Stomach (tissue), 9 donors: ENCODE data around the gene RELL2. TPM values are rescaled to one million over a fixed set of nuclear protein-coding genes. Genes with fewer than 3 reads are reported as not detected.

Source experiments
- DNase-seq, 2 donors: peaks; one replicate each; pipeline versions ENCODE4 v3.0.0 to v3.0.0-alpha.2; 2013 to 2019
- H3K27ac ChIP-seq, 5 donors: fragments of 200-600 bp in 4 of 5; sonication (generic) in 4 of 5; one replicate each; pipeline ENCODE4 v1.5.1; 2013 to 2019; ENCODE audit warnings: mild to moderate bottlenecking in 1 of 5, moderate library complexity in 1 of 5
- H3K27me3 ChIP-seq, 3 donors: fragments of 200-600 bp; sonication (generic); one replicate each; pipeline ENCODE4 v1.5.1; 2017 to 2019; ENCODE audit warnings: mixed run types in 1 of 3
- H3K36me3 ChIP-seq, 4 donors: fragments of 200-600 bp; sonication (generic); 1 replicate in 3 of 4; 2 replicates in 1 of 4; pipeline ENCODE4 v1.5.1; 2016 to 2019
- H3K4me1 ChIP-seq, 4 donors: fragments of 200-600 bp; sonication (generic); one replicate each; pipeline ENCODE4 v1.5.1; 2016 to 2019
- H3K4me3 ChIP-seq, 4 donors: fragments of 200-600 bp; sonication (generic) in 3 of 4; one replicate each; pipeline ENCODE4 v1.5.1; 2016 to 2019; ENCODE audit warnings: mild to moderate bottlenecking in 1 of 4
- H3K9me3 ChIP-seq, 4 donors: fragments of 200-600 bp; sonication (generic); one replicate each; pipeline ENCODE4 v1.5.1; 2016 to 2019
- EP300 ChIP-seq: sonication (generic); formaldehyde crosslinking; IDR thresholded peaks from one replicate; pipeline ENCODE4 v1.6.1; 2017; ENCODE audit warnings: antibody characterized with exemption
- POLR2A ChIP-seq, 4 donors: fragments of 450-650 bp; IDR thresholded peaks; one replicate each; pipeline ENCODE4 v1.6.1; 2016; ENCODE audit warnings: antibody characterized with exemption in 4 of 4, control low read depth in 2 of 4, mild to moderate bottlenecking in 1 of 4, moderate library complexity in 1 of 4
- POLR2AphosphoS5 ChIP-seq, 3 donors: sonication (generic); formaldehyde crosslinking; IDR thresholded peaks; one replicate each; pipeline ENCODE4 v1.6.1; 2016; ENCODE audit warnings: antibody characterized with exemption in 3 of 3
- WGBS, 5 donors: extraction: QIAGEN DNeasy Blood & Tissue Kit in 3 of 5; methylation state at CpG; one replicate each; pipeline versions ENCODE4 v1.1.5 to v1.1.7; 2013 to 2018; 5-methylcytosine and 5-hydroxymethylcytosine counted together
- intact Hi-C: fragments of 100-400 bp; cut with DNase I; formaldehyde crosslinking; loops from one replicate; pipeline ENCODE4 v1.15.1; 2023; ENCODE audit warnings: low total_unique reads
- polyA plus RNA-seq, 3 donors: library from polyadenylated mRNA; stranded (reverse); fragments of 200-250 nt; gene quantifications; one replicate each; pipeline ENCODE4 v1.2.3, GENCODE V29; 2013
- small RNA-seq, 4 donors: library from RNA; depleted of rRNA; stranded (forward); fragments of <200 nt; gene quantifications; one replicate each; pipeline ENCODE3, GENCODE V24; 2016
- total RNA-seq, 5 donors: library from RNA; depleted of rRNA; stranded (reverse); fragments of >200 nt; gene quantifications; one replicate each; pipeline versions ENCODE4 v1.1.0 to v1.2.3, GENCODE V29; 2014 to 2016
- TF ChIP-seq, protein P1 (sequence below), 7 experiments: fragments of 450-650 bp in 4 of 7; fragments of 200-600 bp in 3 of 7; sonication (generic) in 3 of 7; IDR thresholded peaks; one replicate each; pipeline ENCODE4 v1.5.1; 2016 to 2019; ENCODE audit warnings: antibody characterized with exemption in 7 of 7, control low read depth in 2 of 7, mild to moderate bottlenecking in 1 of 7
- donor health status: healthy with polysubstance abuse.
- donor health status: Bipolar disorder and iron deficiency.
- donor health status: healthy.

RELL2 gene
- total and polyA plus RNA-seq, 8 donors = 0.45 to 4.9 (median 1.2) TPM; not detected in 1

DNA sequence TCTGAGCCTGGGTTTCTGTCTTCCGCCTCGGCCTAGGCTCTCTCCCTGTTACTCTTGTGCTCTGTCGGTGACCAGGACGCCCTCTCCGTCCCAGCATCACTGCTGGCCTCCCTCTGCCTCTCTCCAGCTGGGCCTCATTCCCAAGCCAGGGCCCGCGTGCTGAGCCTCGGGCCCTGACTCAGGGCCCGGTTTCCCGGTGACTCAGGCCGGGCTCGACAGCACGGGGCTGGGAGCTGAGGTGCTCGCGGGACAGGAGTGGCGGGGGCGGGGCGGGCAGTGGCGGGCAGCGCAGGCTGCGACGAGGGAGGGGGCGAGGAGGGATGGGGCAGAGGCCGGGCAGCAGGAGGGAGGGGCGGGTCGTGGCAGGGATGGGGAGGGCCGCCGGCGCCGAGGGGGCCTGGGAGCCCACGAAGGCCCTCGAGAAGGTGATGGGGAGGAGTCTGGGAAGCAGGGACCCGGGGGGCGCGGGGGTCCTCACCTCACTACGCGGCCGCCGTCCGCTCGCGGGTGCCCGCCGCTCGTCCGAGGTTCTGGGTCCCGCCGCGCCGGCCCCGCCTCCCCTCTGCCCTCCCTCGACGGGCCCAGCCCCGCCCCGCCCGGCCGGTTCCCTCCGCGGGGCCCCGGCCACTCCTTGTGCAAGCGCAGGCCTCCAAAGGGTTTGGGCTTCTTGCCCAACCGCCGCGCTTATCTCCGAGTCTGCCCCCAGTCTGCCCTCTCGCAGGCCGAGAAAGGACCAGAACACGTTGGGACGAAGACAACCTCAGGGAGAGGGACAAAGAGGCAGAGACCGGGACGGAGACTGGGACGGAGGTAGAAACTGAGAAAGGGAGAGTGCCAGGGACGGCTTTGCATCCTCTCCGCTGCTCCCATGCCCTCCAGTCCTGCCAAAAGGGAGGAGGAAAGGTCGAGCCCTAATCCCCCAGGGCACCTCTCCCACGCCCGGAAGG lies 45.2 kb downstream of the RELL2 start, which contains the start of gene ARAP3:
Gene ARAP3, minus strand, starts transcription at position 536 of the 947 bp plus-strand sequence. CDS start 1,744 bp downstream, outside the sequence.
- 2 to 4% (median 4%) methylated on average over 48 to 77 of the region's 77 CpGs for WGBS, 5 donors
- Histone ChIP-seq H3K4me3 (peak within 1 kb of the TSS; percentile 53 to 59 (median 56)), H3K27ac (peak within 1 kb of the TSS; percentile 75 to 89 (median 88)), H3K9me3 (no peaks in the 10 kb centered on the region), H3K4me1 (peaks cover 23 to 38% (median 31%) of the 10 kb centered on the region in 4 donors), H3K27me3 (no peaks in the 10 kb centered on the region), H3K36me3 (peaks cover 0 to 9% (median 0%) of the 10 kb centered on the region in 4 donors)
- TF ChIP-seq EP300 = no peak
- peak in 2 of 3 donors; percentile 52 to 66 for TF ChIP-seq POLR2AphosphoS5 (IDR thresholded peaks at IDR 0.05)
- TF ChIP-seq POLR2A (IDR thresholded peaks at IDR 0.05) = no peak
- intact Hi-C loops = no loop called here
- peak; percentile 94 to 96 for DNase-seq

DNA sequence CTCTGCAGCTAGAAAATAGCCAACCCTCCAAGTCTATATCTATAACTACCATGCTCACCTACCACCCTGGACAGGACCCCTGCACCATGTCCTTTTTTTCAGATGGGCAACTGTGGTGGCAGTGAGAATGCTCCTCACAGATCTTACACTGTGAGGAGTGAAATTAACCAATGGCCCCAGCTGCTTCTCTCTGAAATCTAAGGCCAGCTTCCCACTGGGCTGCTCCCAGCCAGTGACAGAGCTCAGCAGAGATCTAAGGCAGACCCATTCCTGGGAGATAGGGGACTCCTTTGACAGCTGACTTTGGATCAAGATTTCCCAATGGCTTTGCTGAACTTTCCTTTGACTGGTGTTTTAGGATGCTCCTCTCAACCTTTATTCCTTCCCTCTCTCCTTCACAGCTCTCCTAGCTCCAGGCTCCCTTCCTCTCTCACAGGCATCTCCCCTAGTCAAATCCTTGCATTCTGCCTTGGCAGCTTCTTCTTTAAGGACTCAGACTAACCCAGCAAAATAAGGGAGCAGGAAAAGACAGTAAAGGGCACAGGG lies 46.9 kb downstream of the RELL2 start:
- peaks cover 23 to 38% (median 31%) of the 10 kb centered on the region in 4 donors for H3K4me1 ChIP-seq
- no peak overlapping the region for H3K27ac ChIP-seq
- DNase-seq = no peak
- no peak for TF ChIP-seq POLR2A (IDR thresholded peaks at IDR 0.05)
- no peak for TF ChIP-seq POLR2AphosphoS5 (IDR thresholded peaks at IDR 0.05)
- TF ChIP-seq EP300 = no peak
- TF ChIP-seq, protein P1, sequence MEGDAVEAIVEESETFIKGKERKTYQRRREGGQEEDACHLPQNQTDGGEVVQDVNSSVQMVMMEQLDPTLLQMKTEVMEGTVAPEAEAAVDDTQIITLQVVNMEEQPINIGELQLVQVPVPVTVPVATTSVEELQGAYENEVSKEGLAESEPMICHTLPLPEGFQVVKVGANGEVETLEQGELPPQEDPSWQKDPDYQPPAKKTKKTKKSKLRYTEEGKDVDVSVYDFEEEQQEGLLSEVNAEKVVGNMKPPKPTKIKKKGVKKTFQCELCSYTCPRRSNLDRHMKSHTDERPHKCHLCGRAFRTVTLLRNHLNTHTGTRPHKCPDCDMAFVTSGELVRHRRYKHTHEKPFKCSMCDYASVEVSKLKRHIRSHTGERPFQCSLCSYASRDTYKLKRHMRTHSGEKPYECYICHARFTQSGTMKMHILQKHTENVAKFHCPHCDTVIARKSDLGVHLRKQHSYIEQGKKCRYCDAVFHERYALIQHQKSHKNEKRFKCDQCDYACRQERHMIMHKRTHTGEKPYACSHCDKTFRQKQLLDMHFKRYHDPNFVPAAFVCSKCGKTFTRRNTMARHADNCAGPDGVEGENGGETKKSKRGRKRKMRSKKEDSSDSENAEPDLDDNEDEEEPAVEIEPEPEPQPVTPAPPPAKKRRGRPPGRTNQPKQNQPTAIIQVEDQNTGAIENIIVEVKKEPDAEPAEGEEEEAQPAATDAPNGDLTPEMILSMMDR (IDR thresholded peaks at IDR 0.05) = no peak
- intact Hi-C loops = no loop called here
- no peak overlapping the region for H3K4me3 ChIP-seq
- peaks cover 0 to 3% (median 0%) of the 10 kb centered on the region in 4 donors for H3K36me3 ChIP-seq
- no peaks in the 10 kb centered on the region for H3K27me3 ChIP-seq
- no peaks in the 10 kb centered on the region for H3K9me3 ChIP-seq

DNA sequence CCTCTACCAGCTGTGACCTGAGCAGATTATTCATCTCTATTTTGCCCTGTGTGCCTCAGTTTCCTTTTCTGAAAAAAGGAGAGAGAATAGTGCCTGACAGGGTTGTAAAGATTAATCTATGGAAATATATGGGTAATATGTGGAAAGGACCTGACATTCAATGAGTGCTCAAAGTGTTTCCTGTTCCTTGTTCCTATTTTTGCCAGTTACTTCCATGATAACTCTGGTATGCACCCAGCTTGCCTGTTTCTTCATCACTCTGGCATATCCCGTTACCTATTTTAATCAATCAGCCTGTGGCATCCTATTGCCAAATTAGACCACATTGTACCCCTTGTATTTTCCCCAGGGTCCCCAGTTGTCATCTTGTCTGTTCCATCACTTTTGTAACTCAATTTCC lies 48.8 kb downstream of the RELL2 start:
- Histone ChIP-seq H3K9me3 (no peaks in the 10 kb centered on the region), H3K27me3 (peaks cover 0 to 10% (median 0%) of the 10 kb centered on the region in 3 donors), H3K4me3 (no peak overlapping the region), H3K27ac (no peak overlapping the region), H3K36me3 (no peaks in the 10 kb centered on the region), H3K4me1 (peaks cover 22 to 28% (median 24%) of the 10 kb centered on the region in 4 donors)
- 62 to 80% (median 77%) methylated on average over 1 of the region's 1 CpG for WGBS, 5 donors
- TF ChIP-seq, protein P1 (IDR thresholded peaks at IDR 0.05) = no peak
- TF ChIP-seq POLR2A (IDR thresholded peaks at IDR 0.05) (no peak), POLR2AphosphoS5 (IDR thresholded peaks at IDR 0.05) (no peak), EP300 (no peak)
- intact Hi-C loops = no loop called here
- DNase-seq = no peak

DNA sequence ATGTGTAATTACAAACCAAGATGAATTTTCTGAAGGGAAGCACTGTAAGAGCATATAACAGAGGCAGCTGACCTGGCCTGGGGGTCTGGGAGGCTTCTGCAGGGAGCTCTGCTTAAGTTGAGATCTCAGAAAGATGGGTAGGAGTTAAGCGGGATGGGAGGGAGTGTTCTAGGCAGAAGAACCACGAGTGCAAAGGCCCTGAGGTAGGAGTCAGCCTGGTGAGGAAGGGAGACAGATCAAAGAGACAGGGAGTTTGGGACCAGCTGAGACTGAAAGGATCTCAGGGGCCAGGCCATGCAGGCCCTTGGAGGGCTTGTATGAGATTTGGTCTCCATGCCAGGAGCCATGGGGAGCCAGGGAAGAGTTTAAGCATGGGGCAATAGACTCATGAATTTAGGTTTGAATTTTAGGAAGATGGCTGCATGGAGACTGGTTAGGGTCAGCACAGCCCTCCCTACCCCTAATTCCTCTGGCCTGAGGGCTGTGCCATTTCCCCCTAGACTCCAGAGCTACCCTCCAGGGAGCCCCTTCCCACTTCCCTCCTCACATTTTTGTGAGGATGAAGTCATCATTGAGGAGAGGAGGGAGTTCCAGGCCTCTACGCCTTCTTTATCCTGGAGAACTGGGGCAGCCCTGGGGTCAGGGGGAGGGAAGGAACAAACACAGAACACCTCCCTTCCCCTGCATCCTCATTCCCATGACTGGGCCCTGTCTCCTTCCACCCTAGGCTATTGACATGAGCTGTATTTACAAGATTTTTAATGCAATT lies 50.0 kb downstream of the RELL2 start:
- intact Hi-C loops = no loop called here
- Histone ChIP-seq H3K9me3 (no peaks in the 10 kb centered on the region), H3K4me3 (no peak overlapping the region), H3K4me1 (peaks cover 11 to 21% (median 13%) of the 10 kb centered on the region in 4 donors), H3K27me3 (peaks cover 0 to 18% (median 0%) of the 10 kb centered on the region in 3 donors), H3K36me3 (no peaks in the 10 kb centered on the region), H3K27ac (no peak overlapping the region)
- no peak for DNase-seq
- no peak for TF ChIP-seq EP300
- TF ChIP-seq POLR2A (IDR thresholded peaks at IDR 0.05) = no peak
- TF ChIP-seq, protein P1 (IDR thresholded peaks at IDR 0.05) = no peak
- TF ChIP-seq POLR2AphosphoS5 (IDR thresholded peaks at IDR 0.05) = no peak
- WGBS, 5 donors = 76 to 85% (median 83%) methylated on average over 3 of the region's 3 CpGs

Small RNA genes within 50 kb of the gene (small RNA-seq; reads per million reads assigned to genes)
- 0 reads per million in 4 donors for gene RPS27AP10

Other genes starting within 250 kb of the RELL2 start
- gene PCDHGB4, start 249.3 kb upstream of the RELL2 start, total RNA-seq = 10 to 100 TPM in 1 of 5 donors, 1 to 10 TPM in 2, under 1 TPM in 2; 0.29 to 12.1 (median 1.2) TPM
- under 1 TPM in 2 of 3 donors, not detected in 1; 0.12 to 0.45 TPM for gene PCDHGB4, start 249.3 kb upstream of the RELL2 start, polyA plus RNA-seq
- 10 to 100 TPM in 1 of 5 donors, 1 to 10 TPM in 2, under 1 TPM in 2; under 0.01 to 12.5 (median 1.2) TPM for gene PCDHGA8, start 244.4 kb upstream of the RELL2 start, total RNA-seq
- gene PCDHGA8, start 244.4 kb upstream of the RELL2 start, polyA plus RNA-seq = under 1 TPM in 2 of 3 donors, not detected in 1; 0.06 to 0.08 TPM
- 10 to 100 TPM in 2 of 5 donors, 1 to 10 TPM in 3; 1.8 to 16.8 (median 4.2) TPM for gene PCDHGB5, start 239.1 kb upstream of the RELL2 start, total RNA-seq
- gene PCDHGB5, start 239.1 kb upstream of the RELL2 start, polyA plus RNA-seq = under 1 TPM in 2 of 3 donors, not detected in 1; 0.35 to 0.75 TPM
- 10 to 100 TPM in 1 of 5 donors, 1 to 10 TPM in 3, not detected in 1; 1.6 to 10.1 (median 3.2) TPM for gene PCDHGA9, start 234.2 kb upstream of the RELL2 start, total RNA-seq
- under 1 TPM in 2 of 3 donors, not detected in 1; 0.13 to 0.25 TPM for gene PCDHGA9, start 234.2 kb upstream of the RELL2 start, polyA plus RNA-seq
- gene PCDHGB6, start 229.0 kb upstream of the RELL2 start, total RNA-seq = 1 to 10 TPM in 3 of 5 donors, under 1 TPM in 1, not detected in 1; 0.29 to 6.2 (median 4.9) TPM
- under 1 TPM in 2 of 3 donors, not detected in 1; 0.31 to 0.50 TPM for gene PCDHGB6, start 229.0 kb upstream of the RELL2 start, polyA plus RNA-seq
- 1 to 10 TPM in 3 of 5 donors, under 1 TPM in 1, not detected in 1; 0.89 to 7.0 (median 4.5) TPM for gene PCDHGA10, start 224.0 kb upstream of the RELL2 start, total RNA-seq
- under 1 TPM; 0.15 to 0.65 (median 0.44) TPM for gene PCDHGA10, start 224.0 kb upstream of the RELL2 start, polyA plus RNA-seq
- 10 to 100 TPM in 3 of 5 donors, 1 to 10 TPM in 2; 3.6 to 19.3 (median 16.8) TPM for gene PCDHGB7, start 219.3 kb upstream of the RELL2 start, total RNA-seq
- gene PCDHGB7, start 219.3 kb upstream of the RELL2 start, polyA plus RNA-seq = under 1 TPM; 0.56 to 0.61 (median 0.58) TPM
- gene PCDHGA11, start 215.9 kb upstream of the RELL2 start, total RNA-seq = 10 to 100 TPM in 1 of 5 donors, 1 to 10 TPM in 3, under 1 TPM in 1; 0.45 to 15.2 (median 2.9) TPM
- under 1 TPM; 0.25 to 0.48 (median 0.31) TPM for gene PCDHGA11, start 215.9 kb upstream of the RELL2 start, polyA plus RNA-seq
- 1 to 10 TPM in 4 of 5 donors, under 1 TPM in 1; 0.58 to 7.4 (median 5.4) TPM for gene PCDHGA12, start 206.5 kb upstream of the RELL2 start, total RNA-seq
- under 1 TPM in 2 of 3 donors, not detected in 1; 0.12 to 0.20 TPM for gene PCDHGA12, start 206.5 kb upstream of the RELL2 start, polyA plus RNA-seq
- gene PCDHGC3, start 161.0 kb upstream of the RELL2 start, total RNA-seq = 10 to 100 TPM in 4 of 5 donors, 1 to 10 TPM in 1; 7.6 to 35.8 (median 18.8) TPM
- 10 to 100 TPM; 20.0 to 30.3 (median 29.1) TPM for gene PCDHGC3, start 161.0 kb upstream of the RELL2 start, polyA plus RNA-seq
- 10 to 100 TPM in 1 of 5 donors, 1 to 10 TPM in 2, under 1 TPM in 1, not detected in 1; 0.87 to 15.4 (median 5.0) TPM for gene PCDHGC4, start 152.0 kb upstream of the RELL2 start, total RNA-seq
- not detected for gene PCDHGC4, start 152.0 kb upstream of the RELL2 start, polyA plus RNA-seq
- gene PCDHGC5, start 147.9 kb upstream of the RELL2 start, total RNA-seq = 1 to 10 TPM in 3 of 5 donors, not detected in 2; 2.0 to 3.5 (median 2.7) TPM
- under 1 TPM in 2 of 3 donors, not detected in 1; 0.08 to 0.12 TPM for gene PCDHGC5, start 147.9 kb upstream of the RELL2 start, polyA plus RNA-seq
- gene DIAPH1, start 18.0 kb upstream of the RELL2 start, total RNA-seq = 100 to 1,000 TPM in 1 of 5 donors, 10 to 100 TPM in 4; 18.0 to 181 (median 77.0) TPM
- 10 to 100 TPM; 41.4 to 98.1 (median 76.1) TPM for gene DIAPH1, start 18.0 kb upstream of the RELL2 start, polyA plus RNA-seq
- gene HDAC3, start 148 bp upstream of the RELL2 start, total RNA-seq = 10 to 100 TPM; 37.1 to 64.3 (median 48.4) TPM
- 10 to 100 TPM; 34.7 to 51.8 (median 36.2) TPM for gene HDAC3, start 148 bp upstream of the RELL2 start, polyA plus RNA-seq
- gene FCHSD1, start 14.4 kb downstream of the RELL2 start, total RNA-seq = 10 to 100 TPM; 12.3 to 66.5 (median 28.0) TPM
- gene FCHSD1, start 14.4 kb downstream of the RELL2 start, polyA plus RNA-seq = 1 to 10 TPM; 5.0 to 9.9 (median 9.0) TPM
- gene ARAP3, start 45.2 kb downstream of the RELL2 start, total RNA-seq = 10 to 100 TPM in 1 of 5 donors, 1 to 10 TPM in 4; 2.3 to 11.9 (median 6.2) TPM
- gene ARAP3, start 45.2 kb downstream of the RELL2 start, polyA plus RNA-seq = 1 to 10 TPM; 4.3 to 6.3 (median 5.0) TPM
- 10 to 100 TPM; 35.3 to 96.9 (median 79.1) TPM for gene PCDH1, start 241.4 kb downstream of the RELL2 start, total RNA-seq
- gene PCDH1, start 241.4 kb downstream of the RELL2 start, polyA plus RNA-seq = 10 to 100 TPM in 2 of 3 donors, 1 to 10 TPM in 1; 8.7 to 20.9 (median 10.6) TPM